Endothelial cell (in vitro differentiated cells): ENCODE measurements around the gene SUN3. TPM values are rescaled to one million over a fixed set of nuclear protein-coding genes. Genes with fewer than 3 reads are reported as not detected.

Experiments
- DNase-seq: peaks from one replicate; pipeline ENCODE4 v3.0.0; 2021; ENCODE audit warnings: low spot score
- H3K27ac Mint-ChIP-seq: one replicate; pipeline ENCODE4 v1.8.0; 2021; ENCODE audit warnings: mixed read lengths, inconsistent platforms; ENCODE audit not compliant: unreplicated experiment
- H3K27me3 Mint-ChIP-seq: one replicate; pipeline ENCODE4 v1.8.0; 2021; ENCODE audit warnings: mild to moderate bottlenecking, moderate library complexity, mixed read lengths, inconsistent platforms; ENCODE audit not compliant: unreplicated experiment
- H3K36me3 Mint-ChIP-seq: one replicate; pipeline ENCODE4 v1.8.0; 2021; ENCODE audit warnings: mild to moderate bottlenecking, low read depth, mixed read lengths, inconsistent platforms; ENCODE audit not compliant: unreplicated experiment
- H3K4me1 Mint-ChIP-seq: one replicate; pipeline ENCODE4 v1.8.0; 2021; ENCODE audit warnings: mild to moderate bottlenecking, mixed read lengths, inconsistent platforms; ENCODE audit not compliant: unreplicated experiment
- H3K4me3 Mint-ChIP-seq: one replicate; pipeline ENCODE4 v1.8.0; 2021; ENCODE audit warnings: mild to moderate bottlenecking, mixed read lengths, inconsistent platforms; ENCODE audit not compliant: unreplicated experiment
- H3K9me3 Mint-ChIP-seq: one replicate; pipeline ENCODE4 v1.8.0; 2021; ENCODE audit warnings: mixed read lengths, inconsistent platforms; ENCODE audit not compliant: unreplicated experiment
- total RNA-seq: library from RNA; stranded (reverse); fragmentation: NEBNext Ultra II Directional; extraction: Animal tissue kit (Norgen Biotek cat#: 25700); gene quantifications from one replicate; pipeline ENCODE4 v1.2.1, GENCODE V29; 2021; ENCODE audit not compliant: unreplicated experiment
- TF ChIP-seq, protein P1 (sequence below): fragments of 200-600 bp; sonication (generic); IDR thresholded peaks from one replicate; pipeline ENCODE4 v1.5.0; 2021; ENCODE audit warnings: antibody characterized with exemption; ENCODE audit not compliant: unreplicated experiment

The SUN3 gene
- total RNA-seq, 1 donor from 2014 or later: not detected

DNA sequence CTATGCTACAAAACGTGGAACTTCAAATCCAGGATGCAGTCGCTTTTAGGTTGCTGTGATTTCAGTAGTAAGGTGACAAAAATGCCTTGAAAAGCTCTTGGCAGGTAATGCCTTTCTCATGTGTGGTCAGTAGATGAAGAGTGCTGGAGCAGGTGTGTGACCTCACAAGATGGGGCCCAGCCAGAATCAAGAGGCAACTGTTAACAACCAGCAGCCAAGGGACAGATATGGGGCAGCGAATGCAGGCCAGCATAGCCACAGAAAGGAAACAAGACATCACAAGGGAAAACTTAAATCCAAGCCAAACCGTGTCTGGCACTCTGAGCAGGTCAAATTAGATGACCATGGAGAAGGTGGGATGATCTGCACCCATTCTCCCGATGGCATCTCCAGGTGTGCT lies 61.8 kb downstream of the SUN3 start:
- H3K27ac Mint-ChIP-seq: no peak overlapping the region
- H3K4me1 Mint-ChIP-seq: peaks cover 3% of the 10 kb centered on the region
- H3K27me3 Mint-ChIP-seq: peaks cover 2% of the 10 kb centered on the region
- peak overlapping the region; percentile 13 for H3K4me3 Mint-ChIP-seq
- TF ChIP-seq, protein P1, sequence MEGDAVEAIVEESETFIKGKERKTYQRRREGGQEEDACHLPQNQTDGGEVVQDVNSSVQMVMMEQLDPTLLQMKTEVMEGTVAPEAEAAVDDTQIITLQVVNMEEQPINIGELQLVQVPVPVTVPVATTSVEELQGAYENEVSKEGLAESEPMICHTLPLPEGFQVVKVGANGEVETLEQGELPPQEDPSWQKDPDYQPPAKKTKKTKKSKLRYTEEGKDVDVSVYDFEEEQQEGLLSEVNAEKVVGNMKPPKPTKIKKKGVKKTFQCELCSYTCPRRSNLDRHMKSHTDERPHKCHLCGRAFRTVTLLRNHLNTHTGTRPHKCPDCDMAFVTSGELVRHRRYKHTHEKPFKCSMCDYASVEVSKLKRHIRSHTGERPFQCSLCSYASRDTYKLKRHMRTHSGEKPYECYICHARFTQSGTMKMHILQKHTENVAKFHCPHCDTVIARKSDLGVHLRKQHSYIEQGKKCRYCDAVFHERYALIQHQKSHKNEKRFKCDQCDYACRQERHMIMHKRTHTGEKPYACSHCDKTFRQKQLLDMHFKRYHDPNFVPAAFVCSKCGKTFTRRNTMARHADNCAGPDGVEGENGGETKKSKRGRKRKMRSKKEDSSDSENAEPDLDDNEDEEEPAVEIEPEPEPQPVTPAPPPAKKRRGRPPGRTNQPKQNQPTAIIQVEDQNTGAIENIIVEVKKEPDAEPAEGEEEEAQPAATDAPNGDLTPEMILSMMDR: no peak
- H3K36me3 Mint-ChIP-seq: peaks cover 56% of the 10 kb centered on the region
- H3K9me3 Mint-ChIP-seq: no peaks in the 10 kb centered on the region
- no peak for DNase-seq

DNA sequence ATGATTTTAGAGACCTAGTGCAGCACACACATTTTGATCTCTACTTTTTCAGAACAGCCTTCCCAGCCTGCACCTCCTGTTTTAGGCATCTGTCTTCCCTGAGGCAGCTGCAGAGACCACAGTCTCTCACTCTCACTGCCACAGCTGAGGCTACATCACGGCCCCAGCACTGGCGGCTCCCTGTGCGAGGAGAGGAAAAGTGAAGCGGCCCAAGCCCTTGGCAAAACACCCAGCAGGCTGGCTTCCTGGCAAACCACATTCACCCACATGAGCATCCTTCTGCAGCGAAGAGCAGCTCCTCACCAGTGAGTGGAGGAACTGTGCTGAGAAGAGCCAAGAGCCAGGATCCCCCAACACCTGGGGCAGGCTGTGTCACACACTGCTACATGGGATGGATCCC lies 63.5 kb downstream of the SUN3 start:
- Mint-ChIP-seq H3K9me3 (no peaks in the 10 kb centered on the region), H3K4me3 (no peak overlapping the region), H3K27ac (no peak overlapping the region), H3K4me1 (peaks cover 3% of the 10 kb centered on the region), H3K27me3 (peaks cover 2% of the 10 kb centered on the region), H3K36me3 (peaks cover 67% of the 10 kb centered on the region)
- DNase-seq: no peak
- TF ChIP-seq, protein P1: no peak

- H3K4me1 Mint-ChIP-seq: no peaks in the 10 kb centered on the region
- TF ChIP-seq, protein P1: no peak
- H3K27me3 Mint-ChIP-seq: peaks cover 5% of the 10 kb centered on the region
- no peak overlapping the region for H3K4me3 Mint-ChIP-seq
- no peaks in the 10 kb centered on the region for H3K9me3 Mint-ChIP-seq
- no peak for DNase-seq
- H3K36me3 Mint-ChIP-seq: peaks cover 66% of the 10 kb centered on the region
- H3K27ac Mint-ChIP-seq: no peak overlapping the region
Observed at GRCh38 chr7:47962262-47962661, 66.6 kb downstream of the SUN3 start.

DNA sequence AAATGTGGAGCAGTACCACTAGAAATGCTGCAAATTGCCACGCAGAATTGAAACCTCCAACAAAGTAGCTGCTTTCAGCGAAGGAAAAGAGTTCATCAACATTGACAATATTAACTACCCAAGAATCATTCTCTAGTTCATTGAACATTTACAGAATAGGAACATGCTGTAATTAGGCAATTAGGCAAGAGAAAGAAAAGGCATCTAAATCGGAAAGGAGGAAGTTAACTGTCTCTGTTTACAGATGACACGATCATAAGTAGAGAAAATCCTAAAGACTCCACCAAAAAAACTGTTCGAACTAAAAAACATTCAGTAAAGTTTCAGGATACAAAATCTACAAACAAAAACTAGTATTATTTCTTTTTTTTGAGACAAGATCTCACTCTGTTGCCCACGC lies 71.8 kb downstream of the SUN3 start:
- Mint-ChIP-seq H3K36me3 (peaks cover 23% of the 10 kb centered on the region), H3K4me3 (no peak overlapping the region), H3K9me3 (no peaks in the 10 kb centered on the region), H3K27me3 (peaks cover 3% of the 10 kb centered on the region), H3K27ac (no peak overlapping the region), H3K4me1 (no peaks in the 10 kb centered on the region)
- no peak for DNase-seq
- TF ChIP-seq, protein P1: no peak

DNA sequence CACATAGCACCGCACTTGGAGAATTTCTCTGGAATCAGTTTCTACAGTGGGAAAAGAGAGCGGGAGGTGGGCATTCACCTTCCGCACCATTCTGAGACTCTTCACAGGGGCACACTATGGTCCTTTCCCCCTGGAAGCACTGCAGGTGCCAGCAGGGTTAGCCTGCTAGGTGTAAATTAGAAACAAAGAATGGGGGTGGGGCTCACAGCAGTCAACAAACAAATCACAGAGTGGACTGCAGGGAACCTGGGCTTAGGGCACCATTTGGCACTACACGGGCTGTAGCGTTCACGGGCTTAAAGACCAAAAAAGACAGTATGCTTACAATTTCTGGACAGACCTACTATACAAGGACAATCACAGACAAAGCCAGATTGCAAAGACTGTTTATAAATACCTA lies 72.7 kb downstream of the SUN3 start:
- H3K4me1 Mint-ChIP-seq: peaks cover 2% of the 10 kb centered on the region
- H3K36me3 Mint-ChIP-seq: peaks cover 15% of the 10 kb centered on the region
- H3K27me3 Mint-ChIP-seq: peaks cover 3% of the 10 kb centered on the region
- DNase-seq: no peak
- no peaks in the 10 kb centered on the region for H3K9me3 Mint-ChIP-seq
- H3K27ac Mint-ChIP-seq: no peak overlapping the region
- TF ChIP-seq, protein P1: no peak
- no peak overlapping the region for H3K4me3 Mint-ChIP-seq
